ENCODE data around the gene SPATA13. TPM values are rescaled to one million over a fixed set of nuclear protein-coding genes. Genes with fewer than 3 reads are reported as not detected.
A peak's percentile ranks its signal among the peaks of the same experiment; 100 is the strongest.

Gene SPATA13
- total and polyA plus RNA-seq, 4 donors: 10.5 to 36.7 (median 20.1) TPM

GRCh38 chr13:24301434-24301833 is 140.9 kb downstream of the SPATA13 start:
- ATAC-seq (ENCODE audit: insufficient read depth, low FRiP score): no peak
- Histone ChIP-seq H3K27me3 (ENCODE audit: control insufficient read depth in 3 of 3, insufficient read depth in 3 of 3, low read length in 2 of 3) (no peaks in the 10 kb centered on the region), H3K9me3 (ENCODE audit: control insufficient read depth in 4 of 4, insufficient read depth in 3 of 4, low read length in 3 of 4) (peaks cover 0 to 5% (median 0%) of the 10 kb centered on the region in 4 donors), H3K4me1 (ENCODE audit: control insufficient read depth in 5 of 5, insufficient read depth in 5 of 5, low read length in 5 of 5) (peaks cover 0 to 7% (median 6%) of the 10 kb centered on the region in 5 donors), H3K4me3 (no peak overlapping the region), H3K9ac (ENCODE audit: insufficient read depth in 1 of 2, low read length in 2 of 2) (no peak overlapping the region), H3K36me3 (ENCODE audit: control insufficient read depth in 4 of 4, insufficient read depth in 4 of 4, low read length in 4 of 4) (peaks cover 6 to 61% (median 13%) of the 10 kb centered on the region in 4 donors), H3K27ac (ENCODE audit: low read depth in 1 of 2, low read length in 1 of 2) (no peak overlapping the region)
- TF ChIP-seq, protein P1, sequence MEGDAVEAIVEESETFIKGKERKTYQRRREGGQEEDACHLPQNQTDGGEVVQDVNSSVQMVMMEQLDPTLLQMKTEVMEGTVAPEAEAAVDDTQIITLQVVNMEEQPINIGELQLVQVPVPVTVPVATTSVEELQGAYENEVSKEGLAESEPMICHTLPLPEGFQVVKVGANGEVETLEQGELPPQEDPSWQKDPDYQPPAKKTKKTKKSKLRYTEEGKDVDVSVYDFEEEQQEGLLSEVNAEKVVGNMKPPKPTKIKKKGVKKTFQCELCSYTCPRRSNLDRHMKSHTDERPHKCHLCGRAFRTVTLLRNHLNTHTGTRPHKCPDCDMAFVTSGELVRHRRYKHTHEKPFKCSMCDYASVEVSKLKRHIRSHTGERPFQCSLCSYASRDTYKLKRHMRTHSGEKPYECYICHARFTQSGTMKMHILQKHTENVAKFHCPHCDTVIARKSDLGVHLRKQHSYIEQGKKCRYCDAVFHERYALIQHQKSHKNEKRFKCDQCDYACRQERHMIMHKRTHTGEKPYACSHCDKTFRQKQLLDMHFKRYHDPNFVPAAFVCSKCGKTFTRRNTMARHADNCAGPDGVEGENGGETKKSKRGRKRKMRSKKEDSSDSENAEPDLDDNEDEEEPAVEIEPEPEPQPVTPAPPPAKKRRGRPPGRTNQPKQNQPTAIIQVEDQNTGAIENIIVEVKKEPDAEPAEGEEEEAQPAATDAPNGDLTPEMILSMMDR (IDR thresholded peaks at IDR 0.05; ENCODE audit: control extremely low read depth, extremely low read depth): no peak
- DNase-seq: no peak
- WGBS, 2 donors: 75 to 76% methylated on average over 12 of the region's 12 CpGs

GRCh38 chr13:24301911-24302310 is 141.4 kb downstream of the SPATA13 start:
- H3K27ac ChIP-seq (ENCODE audit: low read depth in 1 of 2, low read length in 1 of 2): no peak overlapping the region
- H3K9me3 ChIP-seq (ENCODE audit: control insufficient read depth in 4 of 4, insufficient read depth in 3 of 4, low read length in 3 of 4): peaks cover 0 to 5% (median 0%) of the 10 kb centered on the region in 4 donors
- 88 to 93% methylated on average over 7 of the region's 7 CpGs for WGBS, 2 donors
- H3K4me1 ChIP-seq (ENCODE audit: control insufficient read depth in 5 of 5, insufficient read depth in 5 of 5, low read length in 5 of 5): peaks cover 0 to 9% (median 6%) of the 10 kb centered on the region in 5 donors
- peaks cover 6 to 57% (median 13%) of the 10 kb centered on the region in 4 donors for H3K36me3 ChIP-seq (ENCODE audit: control insufficient read depth in 4 of 4, insufficient read depth in 4 of 4, low read length in 4 of 4)
- TF ChIP-seq, protein P1 (IDR thresholded peaks at IDR 0.05; ENCODE audit: control extremely low read depth, extremely low read depth): no peak
- DNase-seq (no peak), ATAC-seq (ENCODE audit: insufficient read depth, low FRiP score) (no peak)
- no peak overlapping the region for H3K4me3 ChIP-seq
- H3K9ac ChIP-seq (ENCODE audit: insufficient read depth in 1 of 2, low read length in 2 of 2): no peak overlapping the region
- H3K27me3 ChIP-seq (ENCODE audit: control insufficient read depth in 3 of 3, insufficient read depth in 3 of 3, low read length in 2 of 3): no peaks in the 10 kb centered on the region

GRCh38 chr13:24304620-24305019 is 144.1 kb downstream of the SPATA13 start:
- Histone ChIP-seq H3K27me3 (ENCODE audit: control insufficient read depth in 3 of 3, insufficient read depth in 3 of 3, low read length in 2 of 3) (no peaks in the 10 kb centered on the region), H3K4me1 (ENCODE audit: control insufficient read depth in 5 of 5, insufficient read depth in 5 of 5, low read length in 5 of 5) (peaks cover 0 to 13% (median 6%) of the 10 kb centered on the region in 5 donors), H3K36me3 (ENCODE audit: control insufficient read depth in 4 of 4, insufficient read depth in 4 of 4, low read length in 4 of 4) (peaks cover 0 to 32% (median 8%) of the 10 kb centered on the region in 4 donors), H3K9me3 (ENCODE audit: control insufficient read depth in 4 of 4, insufficient read depth in 3 of 4, low read length in 3 of 4) (peaks cover 0 to 3% (median 0%) of the 10 kb centered on the region in 4 donors), H3K27ac (ENCODE audit: low read depth in 1 of 2, low read length in 1 of 2) (no peak overlapping the region), H3K9ac (ENCODE audit: insufficient read depth in 1 of 2, low read length in 2 of 2) (no peak overlapping the region), H3K4me3 (no peak overlapping the region)
- DNase-seq: no peak
- no peak for ATAC-seq (ENCODE audit: insufficient read depth, low FRiP score)
- TF ChIP-seq, protein P1 (IDR thresholded peaks at IDR 0.05; ENCODE audit: control extremely low read depth, extremely low read depth): no peak
- 77 to 88% methylated on average over 5 of the region's 5 CpGs for WGBS, 2 donors

DNA sequence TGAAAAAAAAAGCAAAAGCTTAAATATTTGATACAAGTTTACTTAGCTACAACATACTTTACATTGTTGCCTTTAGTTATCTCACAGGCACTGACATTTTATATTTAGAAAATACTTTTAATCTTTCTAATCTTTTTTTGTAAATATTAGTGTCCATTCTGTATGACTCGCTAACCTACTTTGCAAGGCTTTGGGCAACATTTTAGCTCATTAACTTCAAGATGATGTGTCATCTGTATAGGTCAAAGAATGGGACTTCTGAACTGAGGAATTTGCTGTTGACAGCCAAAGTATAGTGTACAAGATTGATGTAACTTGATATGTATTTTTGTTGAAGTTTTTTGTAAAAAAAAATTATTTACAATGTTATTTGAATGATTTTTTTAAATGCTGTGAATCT is 146.1 kb downstream of the SPATA13 start:
- 79 to 90% methylated on average over 1 of the region's 1 CpG for whole genome bisulfite sequencing, 2 donors
- DNase-seq (peak in 1 of 3 donors; percentile 12), ATAC-seq (ENCODE audit: insufficient read depth, low FRiP score) (no peak)
- Histone ChIP-seq H3K4me3 (no peak overlapping the region), H3K27ac (ENCODE audit: low read depth in 1 of 2, low read length in 1 of 2) (no peak overlapping the region), H3K9ac (ENCODE audit: insufficient read depth in 1 of 2, low read length in 2 of 2) (no peak overlapping the region), H3K27me3 (ENCODE audit: control insufficient read depth in 3 of 3, insufficient read depth in 3 of 3, low read length in 2 of 3) (no peaks in the 10 kb centered on the region), H3K9me3 (ENCODE audit: control insufficient read depth in 4 of 4, insufficient read depth in 3 of 4, low read length in 3 of 4) (peaks cover 0 to 3% (median 0%) of the 10 kb centered on the region in 4 donors), H3K4me1 (ENCODE audit: control insufficient read depth in 5 of 5, insufficient read depth in 5 of 5, low read length in 5 of 5) (peaks cover 0 to 13% (median 6%) of the 10 kb centered on the region in 5 donors), H3K36me3 (ENCODE audit: control insufficient read depth in 4 of 4, insufficient read depth in 4 of 4, low read length in 4 of 4) (peaks cover 0 to 19% (median 4%) of the 10 kb centered on the region in 4 donors)
- TF ChIP-seq, protein P1 (IDR thresholded peaks at IDR 0.05; ENCODE audit: control extremely low read depth, extremely low read depth): no peak
